Lower leg skin (tissue), 4 donors: ENCODE measurements around the gene HNRNPUL2. TPM values are rescaled to one million over a fixed set of nuclear protein-coding genes. Genes with fewer than 3 reads are reported as not detected.
"Not testable (repeated sequence)": the region's sequence is repeated elsewhere in the genome, so short reads cannot be mapped to it uniquely, and the experiment has no call there.

Experiments used
- DNase-seq, 2 donors: peaks; one replicate each; pipeline ENCODE4 v3.0.0-alpha.2; 2019; ENCODE audit warnings: low spot score in 2 of 2
- H3K4me3 ChIP-seq: fragments of 200-600 bp; sonication (generic); 2 replicates; pipeline ENCODE4 v1.5.1; 2017; ENCODE audit warnings: mild to moderate bottlenecking, low read depth; ENCODE audit not compliant: poor library complexity, severe bottlenecking
- POLR2A ChIP-seq, 2 donors: fragments of 450-650 bp; IDR thresholded peaks; one replicate each; pipeline ENCODE4 v1.6.1; 2016 to 2017; ENCODE audit warnings: antibody characterized with exemption in 2 of 2, mild to moderate bottlenecking in 1 of 2, moderate library complexity in 1 of 2
- WGBS, 2 donors: methylation state at CpG; one replicate each; pipeline ENCODE4 v1.1.5; 2018; 5-methylcytosine and 5-hydroxymethylcytosine counted together
- intact Hi-C: fragments of 100-400 bp; cut with DNase I; formaldehyde crosslinking; loops from one replicate; pipeline ENCODE4 v1.15.0; 2023; ENCODE audit warnings: low total_unique reads
- total RNA-seq, 4 donors: library from RNA; depleted of rRNA; stranded (reverse); fragments of >200 nt; gene quantifications; one replicate each; pipeline ENCODE4 v1.1.0, GENCODE V29; 2016
- TF ChIP-seq, protein P1 (sequence below), 3 donors: fragments of 450-650 bp; IDR thresholded peaks; one replicate each; pipeline ENCODE4 v1.5.1; 2016; ENCODE audit warnings: antibody characterized with exemption in 3 of 3, mild to moderate bottlenecking in 3 of 3, moderate library complexity in 2 of 3

Gene HNRNPUL2
- total RNA-seq, 4 donors from 2014 or later = 19.9 to 30.8 (median 24.3) TPM

DNA sequence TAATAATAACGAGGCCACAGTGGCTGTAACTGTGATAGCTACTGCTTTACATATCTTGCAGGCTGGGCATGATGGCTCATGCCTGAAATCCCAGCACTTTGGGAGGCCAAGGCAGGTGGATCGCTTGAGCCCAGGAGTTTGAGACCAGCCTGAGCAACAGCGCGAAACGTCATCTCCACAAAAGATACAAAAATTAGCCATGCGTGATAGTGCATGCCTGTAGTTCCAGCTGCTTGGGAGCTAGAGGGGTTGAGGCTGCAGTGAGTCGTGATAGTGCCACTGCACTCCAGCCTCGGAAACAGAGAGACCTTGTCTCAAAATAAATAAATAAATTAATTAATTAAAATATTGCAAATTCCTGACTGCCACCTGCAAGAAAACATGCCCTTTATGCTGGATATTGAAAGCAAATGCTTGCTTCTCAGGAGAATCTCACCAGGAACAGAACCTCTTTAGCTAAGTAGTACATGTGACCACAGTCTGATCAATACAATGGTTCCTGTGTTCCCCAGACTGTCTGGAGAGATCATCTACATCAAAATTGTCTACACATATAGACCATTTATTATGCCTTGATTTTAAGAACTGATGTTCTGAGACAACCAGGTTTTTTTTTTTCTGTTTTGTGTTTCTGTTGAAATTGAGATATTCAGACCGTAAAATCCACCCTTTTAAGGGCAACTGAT is 20.4 kb upstream of the HNRNPUL2 start:
- intact Hi-C loops = no loop called here
- WGBS, 2 donors = 48 to 57% methylated on average over 9 of the region's 9 CpGs
- H3K4me3 ChIP-seq = no peak overlapping the region
- no peak for DNase-seq
- TF ChIP-seq, protein P1, sequence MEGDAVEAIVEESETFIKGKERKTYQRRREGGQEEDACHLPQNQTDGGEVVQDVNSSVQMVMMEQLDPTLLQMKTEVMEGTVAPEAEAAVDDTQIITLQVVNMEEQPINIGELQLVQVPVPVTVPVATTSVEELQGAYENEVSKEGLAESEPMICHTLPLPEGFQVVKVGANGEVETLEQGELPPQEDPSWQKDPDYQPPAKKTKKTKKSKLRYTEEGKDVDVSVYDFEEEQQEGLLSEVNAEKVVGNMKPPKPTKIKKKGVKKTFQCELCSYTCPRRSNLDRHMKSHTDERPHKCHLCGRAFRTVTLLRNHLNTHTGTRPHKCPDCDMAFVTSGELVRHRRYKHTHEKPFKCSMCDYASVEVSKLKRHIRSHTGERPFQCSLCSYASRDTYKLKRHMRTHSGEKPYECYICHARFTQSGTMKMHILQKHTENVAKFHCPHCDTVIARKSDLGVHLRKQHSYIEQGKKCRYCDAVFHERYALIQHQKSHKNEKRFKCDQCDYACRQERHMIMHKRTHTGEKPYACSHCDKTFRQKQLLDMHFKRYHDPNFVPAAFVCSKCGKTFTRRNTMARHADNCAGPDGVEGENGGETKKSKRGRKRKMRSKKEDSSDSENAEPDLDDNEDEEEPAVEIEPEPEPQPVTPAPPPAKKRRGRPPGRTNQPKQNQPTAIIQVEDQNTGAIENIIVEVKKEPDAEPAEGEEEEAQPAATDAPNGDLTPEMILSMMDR (IDR thresholded peaks at IDR 0.05) = no peak
- TF ChIP-seq POLR2A (IDR thresholded peaks at IDR 0.05) = no peak

DNA sequence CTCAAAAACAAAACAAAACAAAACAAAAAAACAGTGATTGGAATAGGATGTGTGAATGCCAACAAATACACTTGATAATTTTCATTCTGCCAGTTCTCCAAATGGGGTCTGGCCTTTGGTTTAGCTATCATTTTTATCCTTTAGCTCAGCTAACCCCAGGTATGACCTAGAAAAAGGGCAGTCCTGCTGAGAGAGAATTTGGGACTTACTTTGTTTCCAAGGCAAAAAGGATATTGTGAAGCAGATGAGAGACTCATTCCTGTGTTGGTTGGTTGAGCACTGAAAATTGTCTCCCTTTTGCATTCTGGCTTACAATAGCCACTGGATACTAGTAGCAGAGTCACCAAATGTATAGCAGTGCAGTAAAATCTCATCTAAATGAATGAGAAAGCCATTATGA is 9.9 kb upstream of the HNRNPUL2 start:
- no peak for DNase-seq
- no peak for TF ChIP-seq POLR2A (IDR thresholded peaks at IDR 0.05)
- H3K4me3 ChIP-seq = no peak overlapping the region
- intact Hi-C loops = no loop called here

DNA sequence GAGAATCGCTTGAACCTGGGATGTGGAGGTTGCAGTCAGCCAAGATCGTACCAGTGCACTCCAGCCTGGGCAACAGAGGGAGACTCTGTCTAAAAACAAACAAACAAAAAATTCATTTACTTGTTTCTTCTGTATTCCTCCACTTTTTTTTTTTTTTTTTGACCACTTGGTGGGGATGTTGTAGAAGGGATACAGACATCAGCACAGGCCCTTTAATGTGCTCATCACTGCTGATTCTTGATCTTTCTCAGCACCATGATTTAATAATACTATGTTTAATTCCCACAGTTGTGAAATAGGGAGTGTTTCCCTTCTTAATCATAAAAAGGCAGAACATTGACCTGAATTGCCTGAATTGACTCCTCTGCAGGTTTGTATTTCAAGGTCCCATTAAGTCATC is 5.6 kb upstream of the HNRNPUL2 start:
- intact Hi-C loops = no loop called here
- H3K4me3 ChIP-seq = no peak overlapping the region
- no peak for DNase-seq
- 59 to 62% methylated on average over 2 of the region's 2 CpGs for WGBS, 2 donors
- TF ChIP-seq POLR2A (IDR thresholded peaks at IDR 0.05) = no peak
- TF ChIP-seq, protein P1 (IDR thresholded peaks at IDR 0.05) = no peak

DNA sequence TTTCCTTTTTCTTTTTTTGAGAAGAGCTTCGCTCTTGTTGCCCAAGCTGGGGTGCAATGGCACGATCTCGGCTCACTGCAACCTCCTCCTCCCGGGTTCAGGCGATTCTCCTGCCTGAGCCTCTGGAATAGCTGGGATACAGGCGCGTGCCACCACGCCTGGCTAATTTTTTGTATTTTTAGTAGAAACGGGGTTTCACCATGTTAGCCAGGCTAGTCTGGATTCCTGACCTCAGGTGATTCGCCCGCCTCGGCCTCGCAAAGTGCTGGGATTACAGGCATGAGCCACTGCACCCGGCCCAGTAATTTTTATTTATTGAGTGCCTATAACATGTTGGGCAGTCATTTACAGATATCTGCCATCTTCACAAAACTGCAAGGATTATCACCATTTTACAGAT is 2.8 kb upstream of the HNRNPUL2 start:
- DNase-seq = peak in 1 of 2 donors; percentile 77
- 50 to 62% methylated on average over 14 of the region's 14 CpGs for WGBS, 2 donors
- H3K4me3 ChIP-seq, intact Hi-C loops: not testable (repeated sequence)

DNA sequence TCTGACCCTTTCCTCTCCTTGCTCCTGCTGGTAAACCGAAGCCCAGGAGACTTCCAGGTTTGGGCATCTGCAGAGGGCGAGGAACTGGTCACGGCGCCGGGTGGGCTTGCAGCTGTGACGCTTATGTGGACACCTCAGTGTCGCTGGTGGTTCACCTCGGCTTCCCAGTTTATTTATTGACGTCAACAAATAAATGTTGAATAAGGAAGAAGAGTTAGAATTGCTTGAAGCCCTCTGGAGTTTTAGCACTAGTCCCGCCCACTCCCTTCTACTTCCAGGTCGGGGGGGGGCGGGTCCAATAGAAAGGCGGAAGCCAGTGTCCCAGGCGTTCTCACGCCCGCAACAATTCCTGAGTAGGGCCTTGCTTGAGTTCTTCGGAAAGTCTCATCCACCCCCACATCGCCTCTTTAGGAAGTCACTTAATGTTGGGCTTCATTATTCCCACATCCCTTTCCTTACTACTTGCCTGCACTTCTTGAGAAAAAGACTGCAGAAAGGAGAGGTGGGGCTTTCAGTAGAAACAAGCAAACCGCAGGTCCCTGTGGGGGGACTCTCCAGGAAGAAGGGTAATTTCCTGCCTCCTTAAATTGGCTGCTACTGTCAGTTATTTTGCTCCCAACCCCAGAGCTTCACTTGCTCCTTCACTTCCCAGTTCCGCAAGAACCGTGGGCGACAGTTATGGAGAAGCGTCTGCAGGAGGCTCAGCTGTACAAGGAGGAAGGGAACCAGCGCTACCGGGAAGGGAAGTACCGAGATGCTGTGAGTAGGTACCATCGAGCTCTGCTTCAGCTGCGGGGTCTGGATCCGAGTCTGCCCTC is 1.1 kb upstream of the HNRNPUL2 start, which contains the start of gene TTC9C:
TTC9C (plus strand) TSS at position 316 of the 818 bp plus-strand sequence; CDS start at position 679, 363 bp downstream.
- intact Hi-C loops = no loop called here
- DNase-seq = peak; percentile 92 to 97
- H3K4me3 ChIP-seq = peak within 1 kb of the TSS; percentile 88
- TF ChIP-seq, protein P1 (IDR thresholded peaks at IDR 0.05) = no peak
- peak in 1 of 2 donors; percentile 68 for TF ChIP-seq POLR2A (IDR thresholded peaks at IDR 0.05)
- 0% methylated on average over 29 of the region's 29 CpGs for WGBS, 2 donors

DNA sequence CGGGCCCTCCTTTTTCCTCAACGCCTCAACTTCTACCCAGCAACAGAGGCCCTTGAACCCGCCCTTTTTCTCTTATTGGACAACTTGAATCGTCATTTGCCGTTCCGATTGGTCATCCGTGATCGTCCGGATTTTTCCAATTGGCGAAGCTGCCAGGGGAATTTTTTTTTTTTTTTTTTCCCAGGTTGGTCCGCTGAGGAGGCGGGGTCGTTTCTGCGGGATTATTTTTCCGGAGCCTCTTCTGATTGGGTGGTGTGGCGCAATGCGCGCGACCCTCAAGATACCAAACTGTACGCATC is 564 bp upstream of the HNRNPUL2 start:
- TF ChIP-seq POLR2A (IDR thresholded peaks at IDR 0.05) = no peak
- TF ChIP-seq, protein P1 (IDR thresholded peaks at IDR 0.05) = no peak
- H3K4me3 ChIP-seq = peak overlapping the region; percentile 76
- intact Hi-C loops = no loop called here
- DNase-seq = peak; percentile 93 to 95
- 0% methylated on average over 20 of the region's 20 CpGs for WGBS, 2 donors

DNA sequence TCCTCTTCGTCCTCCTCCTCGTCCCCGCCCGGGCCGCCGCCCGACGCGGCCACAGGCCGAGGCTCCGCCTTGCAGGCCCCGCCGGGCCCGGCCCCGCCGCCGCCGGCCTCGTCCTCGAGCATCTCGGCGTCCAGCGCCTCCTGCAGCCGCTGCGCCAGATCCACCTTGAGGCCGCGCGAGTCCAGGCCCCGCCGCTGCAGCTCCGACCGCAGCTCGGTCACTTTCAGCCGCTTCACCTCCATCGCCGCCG is 417 bp downstream of the HNRNPUL2 start:
- TF ChIP-seq POLR2A (IDR thresholded peaks at IDR 0.05) = no peak
- TF ChIP-seq, protein P1 (IDR thresholded peaks at IDR 0.05) = no peak
- intact Hi-C loops = no loop called here
- WGBS, 2 donors = 0 to 2% methylated on average over 32 to 37 of the region's 37 CpGs
- no peak for DNase-seq
- H3K4me3 ChIP-seq = peak overlapping the region; percentile 88
